ENCODE measurements around the gene THG1L. TPM values are rescaled to one million over a fixed set of nuclear protein-coding genes. Genes with fewer than 3 reads are reported as not detected.
"Not testable (repeated sequence)": the region's sequence is repeated elsewhere in the genome, so short reads cannot be mapped to it uniquely, and the experiment has no call there.

THG1L gene
- total and polyA plus RNA-seq, 4 donors: 10.6 to 18.0 (median 12.6) TPM

DNA sequence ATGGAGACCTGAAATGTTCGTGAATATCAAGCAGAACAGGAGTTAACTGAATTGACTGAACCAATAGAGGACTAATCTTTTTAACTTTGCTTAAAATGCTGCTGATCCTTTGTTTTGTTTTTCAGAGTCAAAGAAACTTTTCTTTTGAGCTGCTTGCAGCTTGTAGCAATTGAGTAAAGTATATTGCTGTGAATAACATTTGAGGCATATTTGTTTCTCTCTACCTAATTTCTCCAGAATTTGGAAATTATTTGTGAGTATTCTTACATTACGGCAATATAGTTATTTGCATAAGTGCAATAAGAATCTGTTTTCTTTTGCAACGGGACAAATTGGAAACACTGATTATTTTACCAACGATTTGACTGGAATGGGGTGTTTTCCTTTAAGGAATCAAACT, 32.5 kb upstream of the THG1L start:
- not testable (repeated sequence) for H3K27ac ChIP-seq (ENCODE audit: low read depth, low read length); H3K4me3 ChIP-seq (ENCODE audit: low read depth, low read length); H3K27me3 ChIP-seq (ENCODE audit: control insufficient read depth, insufficient read depth, low read length); H3K4me1 ChIP-seq (ENCODE audit: control insufficient read depth, insufficient read depth, low read length); DNase-seq (ENCODE audit: low read depth in 4 of 6, low spot score in 6 of 6); H3K9me3 ChIP-seq (ENCODE audit: control insufficient read depth, insufficient read depth, low read length); H3K36me3 ChIP-seq (ENCODE audit: control insufficient read depth, insufficient read depth, low read length)
- WGBS (ENCODE audit: insufficient coverage): no CpG with 5 or more reads among the region's 4 CpGs

DNA sequence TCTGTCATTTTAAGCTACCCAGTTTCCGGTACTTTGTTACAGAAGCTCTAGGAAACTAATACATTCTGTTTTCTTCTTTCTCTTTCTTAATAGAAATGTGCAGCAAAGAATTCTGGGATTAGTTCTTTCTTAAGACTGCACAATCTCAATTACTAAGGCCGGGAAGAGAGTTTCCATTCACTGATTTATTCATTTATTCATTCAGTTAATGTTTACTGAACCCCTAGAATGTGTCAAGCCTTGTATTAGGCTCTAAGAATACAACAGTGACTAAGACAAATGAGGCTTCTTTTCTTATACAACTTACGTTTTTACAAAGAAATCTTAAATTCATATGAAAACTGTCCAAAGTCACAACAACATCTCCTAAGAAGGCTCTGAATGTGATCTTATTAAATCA, 27.5 kb upstream of the THG1L start:
- Histone ChIP-seq H3K27me3 (ENCODE audit: control insufficient read depth, insufficient read depth, low read length) (no peaks in the 10 kb centered on the region), H3K27ac (ENCODE audit: low read depth, low read length) (no peak overlapping the region), H3K4me1 (ENCODE audit: control insufficient read depth, insufficient read depth, low read length) (no peaks in the 10 kb centered on the region), H3K9me3 (ENCODE audit: control insufficient read depth, insufficient read depth, low read length) (peaks cover 4% of the 10 kb centered on the region), H3K36me3 (ENCODE audit: control insufficient read depth, insufficient read depth, low read length) (no peaks in the 10 kb centered on the region), H3K4me3 (ENCODE audit: low read depth, low read length) (no peak overlapping the region)
- no CpG with 5 or more reads among the region's 3 CpGs for WGBS (ENCODE audit: insufficient coverage)
- DNase-seq (ENCODE audit: low read depth in 4 of 6, low spot score in 6 of 6): no peak

- H3K9me3 ChIP-seq (ENCODE audit: control insufficient read depth, insufficient read depth, low read length): no peaks in the 10 kb centered on the region
- H3K4me3 ChIP-seq (ENCODE audit: low read depth, low read length): no peak overlapping the region
- no peaks in the 10 kb centered on the region for H3K36me3 ChIP-seq (ENCODE audit: control insufficient read depth, insufficient read depth, low read length)
- H3K27ac ChIP-seq (ENCODE audit: low read depth, low read length): no peak overlapping the region
- H3K27me3 ChIP-seq (ENCODE audit: control insufficient read depth, insufficient read depth, low read length): no peaks in the 10 kb centered on the region
- no peak for DNase-seq (ENCODE audit: low read depth in 4 of 6, low spot score in 6 of 6)
- WGBS (ENCODE audit: insufficient coverage): no CpG with 5 or more reads among the region's 1 CpG
- no peaks in the 10 kb centered on the region for H3K4me1 ChIP-seq (ENCODE audit: control insufficient read depth, insufficient read depth, low read length)
Measured at GRCh38 chr5:157708866-157709265, 22.4 kb upstream of the THG1L start.

- no peaks in the 10 kb centered on the region for H3K9me3 ChIP-seq (ENCODE audit: control insufficient read depth, insufficient read depth, low read length)
- no peaks in the 10 kb centered on the region for H3K4me1 ChIP-seq (ENCODE audit: control insufficient read depth, insufficient read depth, low read length)
- H3K36me3 ChIP-seq (ENCODE audit: control insufficient read depth, insufficient read depth, low read length): no peaks in the 10 kb centered on the region
- no peak overlapping the region for H3K4me3 ChIP-seq (ENCODE audit: low read depth, low read length)
- no peaks in the 10 kb centered on the region for H3K27me3 ChIP-seq (ENCODE audit: control insufficient read depth, insufficient read depth, low read length)
- DNase-seq (ENCODE audit: low read depth in 4 of 6, low spot score in 6 of 6): no peak
- H3K27ac ChIP-seq (ENCODE audit: low read depth, low read length): no peak overlapping the region
Measured at GRCh38 chr5:157709346-157709745, 21.9 kb upstream of the THG1L start.

DNA sequence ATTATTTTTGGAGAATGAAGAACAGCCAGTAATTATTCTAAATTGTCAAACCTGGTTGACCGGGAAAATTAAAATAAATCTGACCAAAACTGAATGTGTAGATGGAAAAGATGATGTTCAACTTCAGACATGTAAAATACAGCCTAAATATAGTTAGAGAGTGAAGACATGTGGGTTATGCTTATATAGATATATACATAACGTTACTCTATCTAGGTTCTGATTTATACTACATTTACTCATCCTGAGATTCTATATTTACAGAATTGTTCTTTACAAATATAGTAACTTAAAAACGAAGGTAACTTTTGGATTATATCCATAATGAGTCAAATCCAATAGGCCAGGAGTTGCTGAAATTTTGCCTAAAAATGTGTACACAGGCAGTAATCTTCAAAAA, 20.8 kb upstream of the THG1L start:
- Histone ChIP-seq H3K4me1 (ENCODE audit: control insufficient read depth, insufficient read depth, low read length) (no peaks in the 10 kb centered on the region), H3K4me3 (ENCODE audit: low read depth, low read length) (no peak overlapping the region), H3K27me3 (ENCODE audit: control insufficient read depth, insufficient read depth, low read length) (no peaks in the 10 kb centered on the region), H3K27ac (ENCODE audit: low read depth, low read length) (no peak overlapping the region), H3K9me3 (ENCODE audit: control insufficient read depth, insufficient read depth, low read length) (no peaks in the 10 kb centered on the region), H3K36me3 (ENCODE audit: control insufficient read depth, insufficient read depth, low read length) (no peaks in the 10 kb centered on the region)
- WGBS (ENCODE audit: insufficient coverage): no CpG with 5 or more reads among the region's 3 CpGs
- no peak for DNase-seq (ENCODE audit: low read depth in 4 of 6, low spot score in 6 of 6)

DNA sequence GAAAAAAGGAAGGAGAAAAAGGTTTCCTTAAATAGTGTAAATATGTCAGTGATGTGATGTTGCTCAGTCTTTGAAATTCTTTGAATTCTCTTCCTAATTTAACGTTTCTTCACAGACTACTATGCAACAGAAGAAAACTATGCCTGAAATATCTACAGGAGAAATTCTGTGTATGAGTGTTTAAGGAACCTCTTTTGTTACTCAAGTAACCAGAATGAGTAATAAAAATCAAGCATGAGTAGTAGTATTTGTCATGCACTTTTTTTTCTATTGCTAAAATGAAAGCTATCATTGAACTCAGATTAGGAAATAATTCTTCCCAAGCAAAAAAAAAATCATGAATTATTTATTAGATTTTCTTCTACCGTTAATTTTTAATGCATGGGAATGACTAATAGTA, 20.3 kb upstream of the THG1L start:
- WGBS (ENCODE audit: insufficient coverage): no CpG with 5 or more reads among the region's 2 CpGs
- H3K4me1 ChIP-seq (ENCODE audit: control insufficient read depth, insufficient read depth, low read length): no peaks in the 10 kb centered on the region
- H3K27ac ChIP-seq (ENCODE audit: low read depth, low read length): no peak overlapping the region
- no peaks in the 10 kb centered on the region for H3K27me3 ChIP-seq (ENCODE audit: control insufficient read depth, insufficient read depth, low read length)
- H3K4me3 ChIP-seq (ENCODE audit: low read depth, low read length): no peak overlapping the region
- no peaks in the 10 kb centered on the region for H3K9me3 ChIP-seq (ENCODE audit: control insufficient read depth, insufficient read depth, low read length)
- DNase-seq (ENCODE audit: low read depth in 4 of 6, low spot score in 6 of 6): no peak
- no peaks in the 10 kb centered on the region for H3K36me3 ChIP-seq (ENCODE audit: control insufficient read depth, insufficient read depth, low read length)

DNA sequence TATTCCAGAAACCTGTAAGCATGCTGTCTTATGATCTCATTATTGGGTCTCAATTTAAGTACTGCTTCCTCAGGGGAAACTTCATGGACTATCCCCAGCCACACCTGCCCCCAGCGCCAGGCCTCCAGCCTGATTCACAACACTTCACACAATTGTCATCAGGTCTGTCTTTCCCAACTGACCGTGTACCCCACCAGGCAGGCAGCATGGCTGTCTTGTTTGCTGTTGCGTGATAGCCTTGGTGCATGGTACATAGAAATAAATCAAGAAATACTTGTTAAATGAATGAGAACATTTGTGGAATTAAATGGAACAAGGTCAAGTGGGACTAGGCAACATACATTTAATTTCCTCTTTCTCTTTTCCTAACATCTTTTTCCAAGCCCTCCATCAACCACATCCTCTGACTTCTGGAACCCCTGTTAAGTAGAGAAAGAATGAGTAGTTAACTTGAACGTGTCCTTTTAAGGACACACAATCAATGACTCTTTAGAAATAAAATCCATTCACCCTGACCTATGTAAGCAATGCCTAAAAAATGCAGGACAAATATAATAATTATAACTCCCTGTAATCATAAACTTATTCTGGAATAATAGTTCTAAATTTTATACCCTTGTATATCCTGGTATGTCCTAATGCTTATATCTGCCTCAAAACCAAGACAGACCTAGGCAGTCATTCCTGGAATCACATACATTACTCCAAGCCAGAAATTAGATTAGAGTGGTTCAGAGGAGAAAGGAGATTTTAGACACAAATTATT, 17.2 kb upstream of the THG1L start:
- Histone ChIP-seq H3K36me3 (ENCODE audit: control insufficient read depth, insufficient read depth, low read length) (no peaks in the 10 kb centered on the region), H3K9me3 (ENCODE audit: control insufficient read depth, insufficient read depth, low read length) (no peaks in the 10 kb centered on the region), H3K4me1 (ENCODE audit: control insufficient read depth, insufficient read depth, low read length) (peaks cover 6% of the 10 kb centered on the region), H3K4me3 (ENCODE audit: low read depth, low read length) (no peak overlapping the region), H3K27me3 (ENCODE audit: control insufficient read depth, insufficient read depth, low read length) (no peaks in the 10 kb centered on the region), H3K27ac (ENCODE audit: low read depth, low read length) (no peak overlapping the region)
- no peak for DNase-seq (ENCODE audit: low read depth in 4 of 6, low spot score in 6 of 6)
- WGBS (ENCODE audit: insufficient coverage): 89% methylated on average over 1 of the region's 4 CpGs

- DNase-seq (ENCODE audit: low read depth in 4 of 6, low spot score in 6 of 6): peak in 1 of 6 donors; percentile 16
Measured at GRCh38 chr5:157714596-157714864, 16.7 kb upstream of the THG1L start.

GRCh38 chr5:157718519-157718918, 12.7 kb upstream of the THG1L start:
- Histone ChIP-seq H3K4me3 (ENCODE audit: low read depth, low read length) (no peak overlapping the region), H3K9me3 (ENCODE audit: control insufficient read depth, insufficient read depth, low read length) (no peaks in the 10 kb centered on the region), H3K27ac (ENCODE audit: low read depth, low read length) (no peak overlapping the region), H3K36me3 (ENCODE audit: control insufficient read depth, insufficient read depth, low read length) (no peaks in the 10 kb centered on the region), H3K4me1 (ENCODE audit: control insufficient read depth, insufficient read depth, low read length) (peaks cover 6% of the 10 kb centered on the region), H3K27me3 (ENCODE audit: control insufficient read depth, insufficient read depth, low read length) (no peaks in the 10 kb centered on the region)
- peak; percentile 26 to 94 (median 58) for DNase-seq (ENCODE audit: low read depth in 4 of 6, low spot score in 6 of 6)
- WGBS (ENCODE audit: insufficient coverage): 2% methylated on average over 3 of the region's 4 CpGs

More at GRCh38 chr5:157714596-157714864, 16.7 kb upstream of the THG1L start:
- no peak overlapping the region for H3K27ac ChIP-seq (ENCODE audit: low read depth, low read length)
- peaks cover 6% of the 10 kb centered on the region for H3K4me1 ChIP-seq (ENCODE audit: control insufficient read depth, insufficient read depth, low read length)
- H3K27me3 ChIP-seq (ENCODE audit: control insufficient read depth, insufficient read depth, low read length): no peaks in the 10 kb centered on the region
- H3K9me3 ChIP-seq (ENCODE audit: control insufficient read depth, insufficient read depth, low read length): no peaks in the 10 kb centered on the region
- no peaks in the 10 kb centered on the region for H3K36me3 ChIP-seq (ENCODE audit: control insufficient read depth, insufficient read depth, low read length)
- H3K4me3 ChIP-seq (ENCODE audit: low read depth, low read length): no peak overlapping the region

- H3K4me3 ChIP-seq (ENCODE audit: low read depth, low read length): no peak overlapping the region
- H3K4me1 ChIP-seq (ENCODE audit: control insufficient read depth, insufficient read depth, low read length): peaks cover 6% of the 10 kb centered on the region
- no peak for DNase-seq (ENCODE audit: low read depth in 4 of 6, low spot score in 6 of 6)
- 77% methylated on average over 1 of the region's 2 CpGs for WGBS (ENCODE audit: insufficient coverage)
- no peaks in the 10 kb centered on the region for H3K27me3 ChIP-seq (ENCODE audit: control insufficient read depth, insufficient read depth, low read length)
- H3K27ac ChIP-seq (ENCODE audit: low read depth, low read length): no peak overlapping the region
- H3K9me3 ChIP-seq (ENCODE audit: control insufficient read depth, insufficient read depth, low read length): no peaks in the 10 kb centered on the region
- H3K36me3 ChIP-seq (ENCODE audit: control insufficient read depth, insufficient read depth, low read length): no peaks in the 10 kb centered on the region
Measured at GRCh38 chr5:157719245-157719644, 12.0 kb upstream of the THG1L start.

Data from spinal cord (tissue), 10 donors.